ENCODE results near the gene WDR37.

The WDR37 gene

GRCh38 chr10:1141261-1141660, 85.1 kb downstream of the WDR37 start:
- no peak for TF ChIP-seq ZNF132 (tag by site-specific recombination; IDR thresholded peaks at IDR 0.05; ENCODE audit: borderline replicate concordance)
- TF ChIP-seq PBX3 (CRISPR knock-in tag; IDR thresholded peaks at IDR 0.05) = no peak
- TF ChIP-seq ZNF426 (tag by site-specific recombination; IDR thresholded peaks at IDR 0.05) = no peak
- TF ChIP-seq SETDB1 (IDR thresholded peaks at IDR 0.05; ENCODE audit: insufficient read length, low read length) = no peak
- no peak for TF ChIP-seq KLF7 (tag by site-specific recombination; IDR thresholded peaks at IDR 0.05; ENCODE audit: borderline replicate concordance)
- TF ChIP-seq ZIC2 (tag by site-specific recombination; IDR thresholded peaks at IDR 0.05) = no peak
- TF ChIP-seq GLIS1 (tag by site-specific recombination; IDR thresholded peaks at IDR 0.05) = no peak
- TF ChIP-seq AEBP2 (tag by site-specific recombination; IDR thresholded peaks at IDR 0.05; ENCODE audit: borderline replicate concordance) = no peak
- TF ChIP-seq REPIN1 (tag by site-specific recombination; IDR thresholded peaks at IDR 0.05; ENCODE audit: low read depth) = no peak
- ChIA-PET CTCF (no interaction called here), POLR2A (no interaction called here)
- no peaks in the 10 kb centered on the region for H3K4me1 ChIP-seq (ENCODE audit: control insufficient read depth, insufficient read depth, low read length)
- no peak overlapping the region for H3K27ac ChIP-seq (ENCODE audit: extremely low read depth, low read depth, low read length)
- H3K36me3 ChIP-seq (ENCODE audit: control insufficient read depth in 2 of 2, insufficient read depth in 1 of 2, low read length in 2 of 2) = no peaks in the 10 kb centered on the region
- no peaks in the 10 kb centered on the region for H3K9me3 ChIP-seq (ENCODE audit: control insufficient read depth, insufficient read depth, low read depth, low read length)
- no peak overlapping the region for H3K4me3 ChIP-seq (ENCODE audit: low read depth, low read length)

DNA sequence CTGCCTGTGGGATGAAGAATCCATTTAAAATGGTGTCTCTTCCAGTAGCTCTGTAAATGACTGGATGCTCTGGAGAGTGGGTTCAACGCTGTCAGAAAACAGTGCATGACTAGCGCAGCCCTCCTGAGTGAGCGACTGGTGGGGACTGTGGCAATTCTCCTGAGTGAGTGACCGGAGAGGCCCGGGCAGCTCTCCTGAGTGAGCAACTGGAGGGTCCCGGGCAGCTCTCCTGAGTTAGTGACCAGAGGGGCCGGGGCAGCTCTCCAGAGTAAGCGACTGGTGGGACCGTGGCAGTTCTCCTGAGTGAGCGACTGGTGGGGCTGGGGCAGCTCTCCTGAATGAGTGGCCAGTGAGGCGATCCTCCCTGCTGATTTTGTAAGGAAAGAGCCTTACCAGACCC, 85.5 kb downstream of the WDR37 start:
- no peak overlapping the region for H3K4me3 ChIP-seq (ENCODE audit: low read depth, low read length)
- POLR2A ChIA-PET = no interaction called here
- no peaks in the 10 kb centered on the region for H3K36me3 ChIP-seq (ENCODE audit: control insufficient read depth in 2 of 2, insufficient read depth in 1 of 2, low read length in 2 of 2)
- no peaks in the 10 kb centered on the region for H3K9me3 ChIP-seq (ENCODE audit: control insufficient read depth, insufficient read depth, low read depth, low read length)
- H3K27ac ChIP-seq (ENCODE audit: extremely low read depth, low read depth, low read length) = no peak overlapping the region
- CTCF ChIA-PET = no interaction called here
- no peaks in the 10 kb centered on the region for H3K4me1 ChIP-seq (ENCODE audit: control insufficient read depth, insufficient read depth, low read length)
- TF ChIP-seq ZNF121 (tag by site-specific recombination; IDR thresholded peaks at IDR 0.05) (no peak), ZNF350 (tag by site-specific recombination; IDR thresholded peaks at IDR 0.05) (no peak), ZNF621 (tag by site-specific recombination; IDR thresholded peaks at IDR 0.05) (no peak), ZNF214 (tag by site-specific recombination; IDR thresholded peaks at IDR 0.05; ENCODE audit: borderline replicate concordance) (no peak), KLF10 (tag by site-specific recombination; IDR thresholded peaks at IDR 0.05) (no peak), KLF16 (tag by site-specific recombination; IDR thresholded peaks at IDR 0.05) (no peak), IKZF3 (tag by site-specific recombination; IDR thresholded peaks at IDR 0.05) (no peak), CTCF (tag by site-specific recombination; IDR thresholded peaks at IDR 0.05) (no peak)
- TF ChIP-seq, protein P1, sequence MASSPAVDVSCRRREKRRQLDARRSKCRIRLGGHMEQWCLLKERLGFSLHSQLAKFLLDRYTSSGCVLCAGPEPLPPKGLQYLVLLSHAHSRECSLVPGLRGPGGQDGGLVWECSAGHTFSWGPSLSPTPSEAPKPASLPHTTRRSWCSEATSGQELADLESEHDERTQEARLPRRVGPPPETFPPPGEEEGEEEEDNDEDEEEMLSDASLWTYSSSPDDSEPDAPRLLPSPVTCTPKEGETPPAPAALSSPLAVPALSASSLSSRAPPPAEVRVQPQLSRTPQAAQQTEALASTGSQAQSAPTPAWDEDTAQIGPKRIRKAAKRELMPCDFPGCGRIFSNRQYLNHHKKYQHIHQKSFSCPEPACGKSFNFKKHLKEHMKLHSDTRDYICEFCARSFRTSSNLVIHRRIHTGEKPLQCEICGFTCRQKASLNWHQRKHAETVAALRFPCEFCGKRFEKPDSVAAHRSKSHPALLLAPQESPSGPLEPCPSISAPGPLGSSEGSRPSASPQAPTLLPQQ (tag by site-specific recombination; IDR thresholded peaks at IDR 0.05) = no peak

Measured in HEK293 (cell line).